ENCODE measurements around the gene DCBLD1.

DNA sequence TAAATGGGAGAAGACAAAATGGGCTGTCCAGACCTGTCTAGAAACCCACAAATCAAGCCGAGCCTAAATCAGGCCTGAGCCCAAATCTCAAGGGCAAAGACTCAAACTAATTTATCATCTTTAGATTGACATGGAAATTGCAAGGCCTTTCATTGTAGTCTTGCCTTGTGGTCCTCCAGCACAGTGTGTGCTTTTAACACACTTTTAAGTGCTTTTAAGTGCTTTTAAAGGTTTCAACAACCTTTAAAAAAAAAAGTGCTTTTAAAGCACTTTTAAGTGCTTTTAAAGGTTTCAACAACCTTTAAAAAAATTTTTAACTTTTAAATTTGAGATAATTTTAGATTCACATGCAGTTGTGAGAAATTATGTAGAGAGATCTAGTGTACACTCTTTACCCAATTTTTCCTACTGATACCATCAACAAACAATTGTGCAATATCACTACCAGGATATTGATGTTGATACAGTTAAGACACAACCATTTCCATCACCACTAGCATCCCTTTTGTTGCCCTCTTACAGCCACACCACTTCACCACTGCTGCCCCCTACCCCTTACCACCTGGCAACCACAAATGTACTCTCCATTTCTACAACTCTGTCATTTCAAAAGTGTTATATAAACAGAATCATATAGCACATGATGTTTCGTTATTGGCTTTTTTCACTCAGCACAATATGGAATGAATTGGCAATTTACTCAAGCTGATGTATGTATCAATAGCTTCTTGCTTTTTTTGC is 23.1 kb upstream of the DCBLD1 start:
- TF ChIP-seq, protein P1, sequence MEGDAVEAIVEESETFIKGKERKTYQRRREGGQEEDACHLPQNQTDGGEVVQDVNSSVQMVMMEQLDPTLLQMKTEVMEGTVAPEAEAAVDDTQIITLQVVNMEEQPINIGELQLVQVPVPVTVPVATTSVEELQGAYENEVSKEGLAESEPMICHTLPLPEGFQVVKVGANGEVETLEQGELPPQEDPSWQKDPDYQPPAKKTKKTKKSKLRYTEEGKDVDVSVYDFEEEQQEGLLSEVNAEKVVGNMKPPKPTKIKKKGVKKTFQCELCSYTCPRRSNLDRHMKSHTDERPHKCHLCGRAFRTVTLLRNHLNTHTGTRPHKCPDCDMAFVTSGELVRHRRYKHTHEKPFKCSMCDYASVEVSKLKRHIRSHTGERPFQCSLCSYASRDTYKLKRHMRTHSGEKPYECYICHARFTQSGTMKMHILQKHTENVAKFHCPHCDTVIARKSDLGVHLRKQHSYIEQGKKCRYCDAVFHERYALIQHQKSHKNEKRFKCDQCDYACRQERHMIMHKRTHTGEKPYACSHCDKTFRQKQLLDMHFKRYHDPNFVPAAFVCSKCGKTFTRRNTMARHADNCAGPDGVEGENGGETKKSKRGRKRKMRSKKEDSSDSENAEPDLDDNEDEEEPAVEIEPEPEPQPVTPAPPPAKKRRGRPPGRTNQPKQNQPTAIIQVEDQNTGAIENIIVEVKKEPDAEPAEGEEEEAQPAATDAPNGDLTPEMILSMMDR (IDR thresholded peaks at IDR 0.05; ENCODE audit: low read depth, low read length), result no peak
- no peak for TF ChIP-seq POLR2A (IDR thresholded peaks at IDR 0.05; ENCODE audit: extremely low read depth, insufficient read length)
